Measurements from ENCODE around the gene KCNK3.
"Not testable (repeated sequence)": the region's sequence is repeated elsewhere in the genome, so short reads cannot be mapped to it uniquely, and the experiment has no call there.

The KCNK3 gene

GRCh38 chr2:26750467-26750866 is 57.9 kb downstream of the KCNK3 start:
- H3K36me3 ChIP-seq (ENCODE audit: insufficient read depth, low read length); H3K9me3 ChIP-seq (ENCODE audit: control insufficient read depth, insufficient read depth, low read length): not testable (repeated sequence)
- Histone ChIP-seq H3K4me1 (ENCODE audit: insufficient read depth, low read length) (peaks cover 26% of the 10 kb centered on the region), H3K9ac (ENCODE audit: low read depth, low read length) (peak overlapping the region; percentile 53; the same call in 1 of the 2 replicates)

- H3K4me1 ChIP-seq (ENCODE audit: insufficient read depth, low read length), result peaks cover 44% of the 10 kb centered on the region
- H3K9ac ChIP-seq (ENCODE audit: low read depth, low read length), result no peak overlapping the region
- 0 out of 2 replicates have a peak, but pooled peaks cover 4% of the 10 kb centered on the region for H3K9me3 ChIP-seq (ENCODE audit: control insufficient read depth, insufficient read depth, low read length)
- H3K36me3 ChIP-seq (ENCODE audit: insufficient read depth, low read length), result no peaks in the 10 kb centered on the region
These were observed 60.1 kb downstream of the KCNK3 start for GRCh38 chr2:26752656-26753055.

- Histone ChIP-seq H3K9ac (ENCODE audit: low read depth, low read length) (no peak overlapping the region), H3K4me1 (ENCODE audit: insufficient read depth, low read length) (peaks cover 57% of the 10 kb centered on the region), H3K9me3 (ENCODE audit: control insufficient read depth, insufficient read depth, low read length) (0 out of 2 replicates have a peak, but pooled peaks cover 4% of the 10 kb centered on the region), H3K36me3 (ENCODE audit: insufficient read depth, low read length) (no peaks in the 10 kb centered on the region)
These were observed 62.0 kb downstream of the KCNK3 start for GRCh38 chr2:26754539-26754938.

GRCh38 chr2:26754972-26755670 is 62.6 kb downstream of the KCNK3 start:
- Histone ChIP-seq H3K4me1 (ENCODE audit: insufficient read depth, low read length) (peaks cover 57% of the 10 kb centered on the region), H3K36me3 (ENCODE audit: insufficient read depth, low read length) (no peaks in the 10 kb centered on the region), H3K9me3 (ENCODE audit: control insufficient read depth, insufficient read depth, low read length) (0 out of 2 replicates have a peak, but pooled peaks cover 4% of the 10 kb centered on the region), H3K9ac (ENCODE audit: low read depth, low read length) (no peak overlapping the region)

DNA sequence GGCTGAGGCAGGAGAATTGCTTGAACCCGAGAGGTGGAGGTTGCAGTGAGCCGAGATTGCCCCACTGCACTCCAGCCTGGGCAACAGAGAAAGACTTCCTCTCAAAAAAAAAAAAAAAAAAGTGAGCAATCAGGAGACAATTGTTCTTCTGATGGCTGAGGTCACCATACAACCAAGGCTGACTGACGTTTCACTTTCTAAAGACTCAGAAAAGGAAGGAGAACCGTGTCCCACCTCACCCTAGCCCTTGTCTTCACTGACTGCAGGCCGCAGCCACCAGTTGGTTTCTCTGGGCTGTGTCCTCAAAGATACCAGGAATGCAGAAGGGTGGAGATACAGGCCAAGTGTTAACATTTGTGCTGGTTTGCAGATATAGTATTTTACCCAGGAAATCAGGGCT is 63.8 kb downstream of the KCNK3 start:
- Histone ChIP-seq H3K36me3 (ENCODE audit: insufficient read depth, low read length) (no peaks in the 10 kb centered on the region), H3K9ac (ENCODE audit: low read depth, low read length) (no peak overlapping the region), H3K9me3 (ENCODE audit: control insufficient read depth, insufficient read depth, low read length) (0 out of 2 replicates have a peak, but pooled peaks cover 4% of the 10 kb centered on the region)

GRCh38 chr2:26757873-26758789 is 65.6 kb downstream of the KCNK3 start:
- Histone ChIP-seq H3K4me1 (ENCODE audit: insufficient read depth, low read length) (peaks cover 48% of the 10 kb centered on the region), H3K9ac (ENCODE audit: low read depth, low read length) (peak overlapping the region; percentile 31; the same call in 1 of the 2 replicates)

More for the DNA sequence above, 63.8 kb downstream of the KCNK3 start:
- H3K4me1 ChIP-seq (ENCODE audit: insufficient read depth, low read length), result peaks cover 57% of the 10 kb centered on the region

DNA sequence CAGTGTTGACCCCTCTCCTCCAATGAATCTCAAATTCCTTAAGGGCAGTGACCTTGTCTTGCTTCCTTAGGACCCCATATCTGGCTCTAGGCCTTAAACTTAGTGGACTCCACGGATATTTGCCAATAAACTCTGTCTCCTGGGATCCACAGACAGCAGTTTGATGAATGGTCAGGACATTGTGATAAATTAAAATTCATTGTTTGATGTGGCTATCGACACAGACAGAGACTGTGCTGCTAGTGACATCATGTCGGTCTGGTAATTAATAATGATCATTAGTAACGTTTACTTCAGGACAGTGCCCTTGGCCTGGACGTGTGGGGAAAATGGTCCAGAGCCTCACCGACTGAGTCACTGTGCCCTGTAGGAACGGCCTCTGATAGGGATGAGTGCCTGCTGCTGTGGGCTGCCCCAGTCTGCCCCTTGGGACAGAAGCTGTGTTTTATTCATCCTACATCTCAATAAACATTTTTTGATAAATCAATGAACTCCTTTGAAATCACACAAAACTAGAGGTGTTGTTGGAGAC is 66.3 kb downstream of the KCNK3 start:
- no peaks in the 10 kb centered on the region for H3K9me3 ChIP-seq (ENCODE audit: control insufficient read depth, insufficient read depth, low read length)
- no peaks in the 10 kb centered on the region for H3K36me3 ChIP-seq (ENCODE audit: insufficient read depth, low read length)
- peaks cover 47% of the 10 kb centered on the region for H3K4me1 ChIP-seq (ENCODE audit: insufficient read depth, low read length)
- peak overlapping the region; percentile 31; the same call in 1 of the 2 replicates for H3K9ac ChIP-seq (ENCODE audit: low read depth, low read length)

More at GRCh38 chr2:26757873-26758789, 65.6 kb downstream of the KCNK3 start:
- H3K36me3 ChIP-seq (ENCODE audit: insufficient read depth, low read length), result no peaks in the 10 kb centered on the region
- H3K9me3 ChIP-seq (ENCODE audit: control insufficient read depth, insufficient read depth, low read length), result no peaks in the 10 kb centered on the region

- H3K36me3 ChIP-seq (ENCODE audit: insufficient read depth, low read length), result no peaks in the 10 kb centered on the region
- H3K4me1 ChIP-seq (ENCODE audit: insufficient read depth, low read length), result peaks cover 42% of the 10 kb centered on the region
- H3K9me3 ChIP-seq (ENCODE audit: control insufficient read depth, insufficient read depth, low read length), result no peaks in the 10 kb centered on the region
- H3K9ac ChIP-seq (ENCODE audit: low read depth, low read length), result no peak overlapping the region
These were observed 67.3 kb downstream of the KCNK3 start for GRCh38 chr2:26759845-26760244.

DNA sequence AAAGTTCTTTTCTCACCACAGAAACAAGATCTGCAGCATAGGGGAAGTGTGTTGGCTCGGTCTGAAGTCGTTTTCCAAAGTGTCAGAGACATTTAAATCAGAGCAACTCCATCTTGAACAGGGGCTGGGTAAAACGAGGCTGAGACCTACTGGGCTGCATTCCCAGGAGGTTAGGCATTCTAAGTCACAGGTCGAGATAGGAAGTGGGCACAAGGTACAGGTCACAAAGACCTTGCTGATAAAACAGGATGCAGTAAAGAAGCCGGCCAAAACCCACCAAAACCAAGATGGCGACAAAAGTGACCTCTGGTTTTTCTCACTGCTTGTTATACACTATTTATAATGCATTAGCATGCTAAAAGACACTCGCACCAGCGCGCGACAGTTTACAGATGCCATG is 68.5 kb downstream of the KCNK3 start:
- H3K9me3 ChIP-seq (ENCODE audit: control insufficient read depth, insufficient read depth, low read length); H3K9ac ChIP-seq (ENCODE audit: low read depth, low read length); H3K36me3 ChIP-seq (ENCODE audit: insufficient read depth, low read length): not testable (repeated sequence)
- peaks cover 37% of the 10 kb centered on the region for H3K4me1 ChIP-seq (ENCODE audit: insufficient read depth, low read length)

GRCh38 chr2:26763019-26763418 is 70.5 kb downstream of the KCNK3 start:
- H3K9ac ChIP-seq (ENCODE audit: low read depth, low read length), result no peak overlapping the region; the same call in 1 of the 2 replicates
- peaks cover 23% of the 10 kb centered on the region for H3K4me1 ChIP-seq (ENCODE audit: insufficient read depth, low read length)
- no peaks in the 10 kb centered on the region for H3K9me3 ChIP-seq (ENCODE audit: control insufficient read depth, insufficient read depth, low read length)
- no peaks in the 10 kb centered on the region for H3K36me3 ChIP-seq (ENCODE audit: insufficient read depth, low read length)

DNA sequence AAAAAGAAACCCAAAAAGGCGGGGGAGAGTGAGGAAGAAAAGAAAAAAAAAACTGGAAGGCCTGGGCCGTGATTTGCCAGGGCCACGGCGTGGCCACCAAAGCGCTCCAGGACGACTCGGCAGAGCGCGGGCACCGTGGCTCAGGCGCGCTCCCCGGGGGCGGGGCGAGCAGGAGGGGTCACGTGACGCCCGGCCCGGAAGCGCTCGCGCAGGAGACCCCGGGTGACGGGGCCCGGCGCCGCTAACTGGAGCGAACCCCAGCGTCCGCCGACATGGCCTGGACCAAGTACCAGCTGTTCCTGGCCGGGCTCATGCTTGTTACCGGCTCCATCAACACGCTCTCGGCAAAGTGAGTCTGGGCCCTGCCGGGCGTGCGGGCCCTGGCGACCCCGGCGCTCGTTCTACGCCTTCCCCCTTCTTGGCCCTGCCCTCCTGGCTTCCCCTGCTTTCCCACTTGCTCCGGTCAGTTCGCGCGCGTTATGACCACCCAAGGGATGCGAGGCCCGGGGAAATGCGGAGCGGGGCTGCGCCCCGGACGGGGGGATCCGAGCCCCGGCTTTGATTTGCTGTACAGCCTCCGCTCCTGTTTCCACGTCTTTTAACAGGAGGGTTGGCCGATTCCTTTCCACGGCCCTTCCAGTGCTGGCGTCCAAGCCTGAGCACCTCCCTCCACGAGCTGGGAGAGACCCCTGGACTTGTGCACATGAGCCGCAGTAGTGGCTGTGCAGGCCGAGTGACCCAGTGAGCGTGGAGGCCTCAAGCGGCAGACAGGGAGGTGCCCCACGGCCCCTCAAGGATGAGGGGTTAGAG is 71.8 kb downstream of the KCNK3 start, which contains the start of gene SLC35F6:
Gene SLC35F6, plus strand, starts transcription at position 207 of the 810 bp plus-strand sequence. Its CDS starts 66 bp downstream, at position 273.
- Histone ChIP-seq H3K36me3 (ENCODE audit: insufficient read depth, low read length) (no peaks in the 10 kb centered on the region), H3K9me3 (ENCODE audit: control insufficient read depth, insufficient read depth, low read length) (no peaks in the 10 kb centered on the region), H3K4me1 (ENCODE audit: insufficient read depth, low read length) (peaks cover 17% of the 10 kb centered on the region; the same call in 1 of the 2 replicates), H3K9ac (ENCODE audit: low read depth, low read length) (peak within 1 kb of the TSS; percentile 95)

DNA sequence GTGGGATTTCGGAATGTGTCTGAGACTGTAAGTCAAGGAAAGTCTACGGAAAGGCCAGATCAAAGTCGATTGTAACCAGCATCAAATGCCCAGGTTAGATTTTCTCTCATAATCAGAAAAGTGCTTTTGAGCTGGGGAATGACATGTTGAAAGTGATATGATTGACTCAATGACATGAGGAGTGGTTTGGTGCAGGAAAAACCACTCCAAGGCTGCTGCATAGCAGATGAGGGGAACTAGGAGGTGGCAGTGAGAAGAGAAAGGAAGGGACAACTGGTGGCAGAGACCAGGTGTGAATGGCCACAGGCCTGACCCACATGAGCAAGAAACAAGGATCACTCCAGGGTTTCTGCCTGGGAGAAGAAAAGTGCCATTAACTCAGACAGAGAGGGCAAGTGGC is 72.4 kb downstream of the KCNK3 start:
- Histone ChIP-seq H3K9ac (ENCODE audit: low read depth, low read length) (peak overlapping the region; percentile 95), H3K4me1 (ENCODE audit: insufficient read depth, low read length) (peaks cover 17% of the 10 kb centered on the region; the same call in 1 of the 2 replicates), H3K9me3 (ENCODE audit: control insufficient read depth, insufficient read depth, low read length) (no peaks in the 10 kb centered on the region), H3K36me3 (ENCODE audit: insufficient read depth, low read length) (no peaks in the 10 kb centered on the region)

DNA sequence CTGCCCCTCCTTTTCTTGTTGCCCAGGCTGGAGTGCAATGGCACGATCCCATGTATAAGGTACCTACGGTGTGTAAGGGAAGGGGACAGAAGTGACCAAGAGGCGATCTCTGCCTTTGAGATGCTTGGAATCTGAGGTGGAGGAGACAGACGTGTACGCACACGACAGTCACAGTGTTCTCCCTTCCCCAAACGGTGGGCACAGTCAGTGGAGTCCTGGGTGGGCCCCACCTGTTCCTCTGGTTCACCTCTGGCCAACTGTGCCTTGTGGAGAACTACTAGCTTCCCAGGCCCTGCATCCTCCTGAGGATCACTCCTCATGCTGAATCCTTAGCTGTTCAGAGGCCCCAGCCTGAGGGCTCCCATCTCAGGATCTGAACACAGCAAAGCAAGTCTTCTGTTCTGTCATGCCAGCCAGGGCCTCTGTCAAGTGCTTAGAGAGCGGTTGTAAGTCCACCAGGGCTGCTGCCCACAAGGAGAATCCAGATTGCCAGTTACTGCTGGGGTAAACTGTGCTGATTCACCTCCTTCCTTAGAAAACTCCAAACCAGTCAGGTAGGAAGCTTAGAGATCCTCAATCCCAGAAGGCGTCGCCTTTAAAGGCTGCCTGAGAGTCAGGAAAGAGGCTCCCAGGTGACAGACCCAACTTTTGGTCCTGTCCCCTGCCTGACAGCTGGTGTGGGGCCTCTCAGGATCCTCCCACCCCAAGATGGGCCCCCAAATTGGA is 73.1 kb downstream of the KCNK3 start:
- H3K9me3 ChIP-seq (ENCODE audit: control insufficient read depth, insufficient read depth, low read length), result no peaks in the 10 kb centered on the region
- H3K9ac ChIP-seq (ENCODE audit: low read depth, low read length), result peak overlapping the region; percentile 95; the same call in 1 of the 2 replicates
- H3K36me3 ChIP-seq (ENCODE audit: insufficient read depth, low read length), result no peaks in the 10 kb centered on the region
- H3K4me1 ChIP-seq (ENCODE audit: insufficient read depth, low read length), result peaks cover 17% of the 10 kb centered on the region; the same call in 1 of the 2 replicates
